Keratinocyte (primary cell): ENCODE results near the gene KIR3DL1.

Experiments
- EZH2 ChIP-seq: IDR thresholded peaks from one replicate; pipeline ENCODE4 v1.6.1; 2012; ENCODE audit warnings: inconsistent platforms, mild to moderate bottlenecking, low read length, moderate library complexity
- TF ChIP-seq, protein P1 (sequence below), 3 experiments: IDR thresholded peaks in 1 of 3; conservative IDR thresholded peaks in 1 of 3; optimal IDR thresholded peaks in 1 of 3; 2 replicates in 2 of 3; 3 replicates in 1 of 3; pipeline versions ENCODE3 to v1.5.1; 2011; ENCODE audit warnings: low read length in 3 of 3, mild to moderate bottlenecking in 3 of 3, moderate library complexity in 2 of 3, control low read depth in 1 of 3, inconsistent platforms in 1 of 3; ENCODE audit not compliant: insufficient read depth in 2 of 3; ENCODE audit errors: extremely low read depth in 1 of 3

DNA sequence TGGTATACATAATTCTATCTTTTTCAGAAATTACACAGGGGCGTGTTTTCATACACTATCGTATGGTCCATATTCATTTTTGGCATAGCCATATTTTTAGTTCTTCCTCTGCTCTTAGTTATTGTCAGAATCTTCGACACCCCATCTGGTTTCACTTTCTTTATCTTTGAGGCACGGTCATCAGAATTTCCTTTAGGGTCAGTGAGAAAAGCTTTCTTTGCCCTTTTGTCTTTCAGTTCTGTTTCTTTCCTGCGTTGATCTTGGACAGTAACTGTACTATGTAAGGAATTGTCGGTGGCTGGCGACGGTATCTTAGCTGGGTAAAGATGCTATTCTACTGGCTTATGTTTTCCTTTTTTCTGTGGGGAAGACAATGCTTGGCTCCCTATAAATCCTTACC is 23.5 kb upstream of the KIR3DL1 start:
- TF ChIP-seq, protein P1, sequence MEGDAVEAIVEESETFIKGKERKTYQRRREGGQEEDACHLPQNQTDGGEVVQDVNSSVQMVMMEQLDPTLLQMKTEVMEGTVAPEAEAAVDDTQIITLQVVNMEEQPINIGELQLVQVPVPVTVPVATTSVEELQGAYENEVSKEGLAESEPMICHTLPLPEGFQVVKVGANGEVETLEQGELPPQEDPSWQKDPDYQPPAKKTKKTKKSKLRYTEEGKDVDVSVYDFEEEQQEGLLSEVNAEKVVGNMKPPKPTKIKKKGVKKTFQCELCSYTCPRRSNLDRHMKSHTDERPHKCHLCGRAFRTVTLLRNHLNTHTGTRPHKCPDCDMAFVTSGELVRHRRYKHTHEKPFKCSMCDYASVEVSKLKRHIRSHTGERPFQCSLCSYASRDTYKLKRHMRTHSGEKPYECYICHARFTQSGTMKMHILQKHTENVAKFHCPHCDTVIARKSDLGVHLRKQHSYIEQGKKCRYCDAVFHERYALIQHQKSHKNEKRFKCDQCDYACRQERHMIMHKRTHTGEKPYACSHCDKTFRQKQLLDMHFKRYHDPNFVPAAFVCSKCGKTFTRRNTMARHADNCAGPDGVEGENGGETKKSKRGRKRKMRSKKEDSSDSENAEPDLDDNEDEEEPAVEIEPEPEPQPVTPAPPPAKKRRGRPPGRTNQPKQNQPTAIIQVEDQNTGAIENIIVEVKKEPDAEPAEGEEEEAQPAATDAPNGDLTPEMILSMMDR (optimal IDR thresholded peaks at IDR 0.05 in 1 of 3, IDR thresholded peaks at IDR 0.05 in 1 of 3, conservative IDR thresholded peaks at IDR 0.05 in 1 of 3; ENCODE audit: extremely low read depth in 1 of 3, insufficient read depth in 2 of 3, low read length in 3 of 3): no peak
- TF ChIP-seq EZH2: no peak
